ENCODE measurements around the gene MTMR8. TPM values are rescaled to one million over a fixed set of nuclear protein-coding genes. Genes with fewer than 3 reads are reported as not detected.

The MTMR8 gene
- total and polyA plus RNA-seq, 2 donors (not counting 3 experiments of a cell fraction or from before 2014, with no cell fraction given): 0.23 to 0.75 TPM

DNA sequence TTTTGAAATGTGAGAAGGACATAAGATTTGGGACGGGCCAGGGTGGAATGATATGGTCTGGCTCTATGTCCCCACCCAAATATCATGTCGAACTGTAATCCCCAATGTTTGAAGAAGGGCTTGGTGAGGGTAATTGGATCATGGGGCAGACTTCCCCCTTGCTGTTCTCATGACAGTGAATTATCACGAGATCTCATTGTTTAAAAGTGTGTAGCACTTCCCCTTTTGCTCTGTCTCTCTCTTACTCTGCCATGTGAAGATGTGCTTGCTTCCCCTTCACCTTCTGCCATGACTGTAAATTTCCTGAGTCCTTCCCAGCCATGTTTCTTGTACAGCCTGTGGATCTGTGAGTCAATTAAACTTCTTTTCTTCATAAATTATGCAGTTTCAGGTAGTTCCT, 17.5 kb downstream of the MTMR8 start:
- Histone ChIP-seq H3K27me3 (ENCODE audit: control insufficient read depth in 2 of 2, insufficient read depth in 2 of 2, low read length in 2 of 2) (no peaks in the 10 kb centered on the region), H3K4me2 (ENCODE audit: insufficient read depth, low read length) (no peak overlapping the region), H3K79me2 (ENCODE audit: control insufficient read depth, insufficient read depth, low read length) (no peaks in the 10 kb centered on the region), H3K9me1 (replicated peaks; ENCODE audit: control insufficient read depth, extremely low read depth, insufficient read depth, low read length) (no peaks in the 10 kb centered on the region), H3K9ac (replicated peaks; ENCODE audit: extremely low read depth, insufficient read depth, low read length) (no peak overlapping the region), H4K20me1 (replicated peaks; ENCODE audit: control insufficient read depth, extremely low read depth, insufficient read depth, low read length) (no peaks in the 10 kb centered on the region), H3K4me3 (replicated peaks in 1 of 3; ENCODE audit: insufficient read depth in 1 of 3, low read depth in 1 of 3, low read length in 3 of 3) (no peak overlapping the region), H3K9me3 (replicated peaks; ENCODE audit: control insufficient read depth, insufficient read depth, low read length) (no peaks in the 10 kb centered on the region), H3K36me3 (ENCODE audit: control insufficient read depth in 2 of 2, extremely low read depth in 1 of 2, insufficient read depth in 2 of 2, low read length in 2 of 2) (no peaks in the 10 kb centered on the region), H3K4me1 (ENCODE audit: control insufficient read depth, extremely low read depth, insufficient read depth, low read length) (no peaks in the 10 kb centered on the region), H2AFZ (ENCODE audit: low read depth, low read length) (no peak overlapping the region), H3K27ac (ENCODE audit: insufficient read depth, low read depth, low read length) (no peak overlapping the region)
- dilution Hi-C loops (cut with MboI; ENCODE audit: extremely low pct_ligation_motif_present, low sequenced_read_pairs) (no loop called here), intact Hi-C loops (cut with micrococcal nuclease) (no loop called here)
- POLR2A ChIA-PET: no interaction called here
- BruUV-seq (replicated peaks): no TSS peak
- FAIRE-seq: no peak
- CTCF ChIA-PET: no interaction called here
- no peak for DNase-seq (ENCODE audit: low read depth, low spot score)
- TF ChIP-seq, protein P1, sequence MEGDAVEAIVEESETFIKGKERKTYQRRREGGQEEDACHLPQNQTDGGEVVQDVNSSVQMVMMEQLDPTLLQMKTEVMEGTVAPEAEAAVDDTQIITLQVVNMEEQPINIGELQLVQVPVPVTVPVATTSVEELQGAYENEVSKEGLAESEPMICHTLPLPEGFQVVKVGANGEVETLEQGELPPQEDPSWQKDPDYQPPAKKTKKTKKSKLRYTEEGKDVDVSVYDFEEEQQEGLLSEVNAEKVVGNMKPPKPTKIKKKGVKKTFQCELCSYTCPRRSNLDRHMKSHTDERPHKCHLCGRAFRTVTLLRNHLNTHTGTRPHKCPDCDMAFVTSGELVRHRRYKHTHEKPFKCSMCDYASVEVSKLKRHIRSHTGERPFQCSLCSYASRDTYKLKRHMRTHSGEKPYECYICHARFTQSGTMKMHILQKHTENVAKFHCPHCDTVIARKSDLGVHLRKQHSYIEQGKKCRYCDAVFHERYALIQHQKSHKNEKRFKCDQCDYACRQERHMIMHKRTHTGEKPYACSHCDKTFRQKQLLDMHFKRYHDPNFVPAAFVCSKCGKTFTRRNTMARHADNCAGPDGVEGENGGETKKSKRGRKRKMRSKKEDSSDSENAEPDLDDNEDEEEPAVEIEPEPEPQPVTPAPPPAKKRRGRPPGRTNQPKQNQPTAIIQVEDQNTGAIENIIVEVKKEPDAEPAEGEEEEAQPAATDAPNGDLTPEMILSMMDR (IDR thresholded peaks at IDR 0.05; ENCODE audit: extremely low read depth in 1 of 2, insufficient read depth in 1 of 2, low read depth in 1 of 2, low read length in 2 of 2): no peak
- TF ChIP-seq GATA2 (IDR thresholded peaks at IDR 0.05; ENCODE audit: insufficient read depth, insufficient read length, low read depth, low read length) (no peak), JUN (IDR thresholded peaks at IDR 0.05; ENCODE audit: borderline replicate concordance, insufficient read depth, insufficient read length, low read depth) (no peak), POLR2AphosphoS5 (IDR thresholded peaks at IDR 0.05; ENCODE audit: insufficient read depth, low read depth, low read length) (no peak), FOS (IDR thresholded peaks at IDR 0.05; ENCODE audit: borderline replicate concordance, insufficient read depth, low read length) (no peak), MYC (IDR thresholded peaks at IDR 0.05; ENCODE audit: low read depth, low read length) (no peak), POLR2A (IDR thresholded peaks at IDR 0.05; ENCODE audit: low read depth, low read length) (no peak), EZH2 (IDR thresholded peaks at IDR 0.05; ENCODE audit: borderline replicate concordance, low read depth, low read length, severe bottlenecking) (no peak)
- TF ChIP-seq, protein P2, sequence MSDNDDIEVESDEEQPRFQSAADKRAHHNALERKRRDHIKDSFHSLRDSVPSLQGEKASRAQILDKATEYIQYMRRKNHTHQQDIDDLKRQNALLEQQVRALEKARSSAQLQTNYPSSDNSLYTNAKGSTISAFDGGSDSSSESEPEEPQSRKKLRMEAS (IDR thresholded peaks at IDR 0.05; ENCODE audit: insufficient read depth, insufficient read length): no peak

Data from endothelial cell of umbilical vein (primary cell).